Hepatocyte (in vitro differentiated cells): ENCODE results near the gene PPM1G.

ENCODE experiments used
- EZH2 ChIP-seq: fragments of 200-600 bp; sonication (generic); IDR thresholded peaks from 2 replicates; pipeline ENCODE4 v1.6.1; 2016; ENCODE audit warnings: antibody characterized with exemption, mild to moderate bottlenecking, borderline replicate concordance
- EZH2phosphoT487 ChIP-seq: fragments of 200-600 bp; sonication (generic); IDR thresholded peaks from one replicate; pipeline ENCODE4 v1.6.1; 2018; ENCODE audit warnings: antibody characterized with exemption, mild to moderate bottlenecking, low read depth, moderate library complexity; ENCODE audit not compliant: unreplicated experiment, severe bottlenecking
- TF ChIP-seq, protein P1 (sequence below): fragments of 200-600 bp; sonication (generic); IDR thresholded peaks from 2 replicates; pipeline ENCODE4 v1.5.1; 2016; ENCODE audit warnings: antibody characterized with exemption, mild to moderate bottlenecking; ENCODE audit not compliant: poor library complexity

DNA sequence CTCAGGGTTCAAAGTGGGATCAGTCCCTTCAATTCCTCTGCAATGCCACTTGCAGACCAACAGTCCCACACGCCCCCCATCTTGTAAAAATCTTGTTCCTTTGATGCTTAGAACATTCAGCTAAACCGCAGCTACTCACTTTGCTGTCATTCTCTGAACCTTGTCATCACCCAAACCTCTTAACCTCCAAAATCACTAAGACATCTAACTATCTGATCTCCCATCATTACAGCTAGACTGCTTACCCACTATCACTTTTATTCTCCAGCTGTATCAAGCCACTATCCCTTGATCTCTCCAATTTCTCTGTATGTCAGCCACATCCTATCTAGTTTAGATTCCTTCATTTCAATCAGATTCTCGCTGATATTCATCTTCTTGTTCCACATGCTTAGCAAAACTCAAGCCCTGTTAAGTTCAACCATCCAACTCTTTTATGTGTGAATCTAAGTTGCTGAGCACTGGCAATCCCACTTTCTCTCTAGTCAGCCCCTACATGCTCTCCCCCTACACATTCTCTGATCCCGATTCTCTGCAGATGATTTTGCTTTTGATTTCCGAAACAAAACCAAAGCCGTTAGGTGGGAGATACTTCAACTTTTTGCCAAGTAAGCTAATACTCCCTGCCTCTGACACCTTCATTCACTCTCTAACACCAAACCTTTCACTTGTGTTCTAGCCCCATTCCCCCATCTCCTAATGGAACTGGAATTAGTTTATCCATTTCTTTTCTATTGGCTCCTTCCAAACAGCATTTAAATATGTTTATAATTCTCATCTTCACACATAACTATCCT is 57.4 kb downstream of the PPM1G start:
- TF ChIP-seq, protein P1, sequence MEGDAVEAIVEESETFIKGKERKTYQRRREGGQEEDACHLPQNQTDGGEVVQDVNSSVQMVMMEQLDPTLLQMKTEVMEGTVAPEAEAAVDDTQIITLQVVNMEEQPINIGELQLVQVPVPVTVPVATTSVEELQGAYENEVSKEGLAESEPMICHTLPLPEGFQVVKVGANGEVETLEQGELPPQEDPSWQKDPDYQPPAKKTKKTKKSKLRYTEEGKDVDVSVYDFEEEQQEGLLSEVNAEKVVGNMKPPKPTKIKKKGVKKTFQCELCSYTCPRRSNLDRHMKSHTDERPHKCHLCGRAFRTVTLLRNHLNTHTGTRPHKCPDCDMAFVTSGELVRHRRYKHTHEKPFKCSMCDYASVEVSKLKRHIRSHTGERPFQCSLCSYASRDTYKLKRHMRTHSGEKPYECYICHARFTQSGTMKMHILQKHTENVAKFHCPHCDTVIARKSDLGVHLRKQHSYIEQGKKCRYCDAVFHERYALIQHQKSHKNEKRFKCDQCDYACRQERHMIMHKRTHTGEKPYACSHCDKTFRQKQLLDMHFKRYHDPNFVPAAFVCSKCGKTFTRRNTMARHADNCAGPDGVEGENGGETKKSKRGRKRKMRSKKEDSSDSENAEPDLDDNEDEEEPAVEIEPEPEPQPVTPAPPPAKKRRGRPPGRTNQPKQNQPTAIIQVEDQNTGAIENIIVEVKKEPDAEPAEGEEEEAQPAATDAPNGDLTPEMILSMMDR, result no peak
- TF ChIP-seq EZH2 (no peak), EZH2phosphoT487 (no peak)
